GM23338 (cell line): Measurements from ENCODE around the gene LOXL1. TPM values are rescaled to one million over a fixed set of nuclear protein-coding genes. Genes with fewer than 3 reads are reported as not detected.
A peak's percentile ranks its signal among the peaks of the same experiment; 100 is the strongest.

ENCODE experiments used
- ATAC-seq: fragments of 200-7000 bp; cut with Tn5 transposase; 3 replicates; pipeline ENCODE4 v1.9.1; 2020
- DNase-seq: peaks from one replicate; pipeline ENCODE4 v3.0.0-alpha.2; 2015; ENCODE audit warnings: low spot score
- H2AFZ ChIP-seq: fragments of 200-600 bp; sonication (generic); 2 replicates; pipeline ENCODE4 v1.8.0; 2016; ENCODE audit warnings: antibody characterized with exemption, mild to moderate bottlenecking, moderate library complexity
- H3F3A ChIP-seq: fragments of 200-600 bp; sonication (generic); replicated peaks from 2 replicates; pipeline ENCODE4 v1.8.0; 2017; ENCODE audit warnings: antibody characterized with exemption, mixed run types, low read depth
- H3K27ac ChIP-seq: fragments of 200-600 bp; sonication (generic); 2 replicates; pipeline ENCODE4 v1.6.1; 2016; ENCODE audit warnings: low read depth
- H3K27me3 ChIP-seq: fragments of 200-600 bp; sonication (generic); 2 replicates; pipeline ENCODE4 v1.8.0; 2016; ENCODE audit warnings: mild to moderate bottlenecking, mixed run types, moderate library complexity; ENCODE audit not compliant: insufficient read depth
- H3K36me3 ChIP-seq: fragments of 200-600 bp; sonication (generic); 2 replicates; pipeline ENCODE4 v1.8.0; 2016; ENCODE audit warnings: mild to moderate bottlenecking; ENCODE audit not compliant: insufficient read depth
- H3K4me1 ChIP-seq: fragments of 200-600 bp; sonication (generic); 2 replicates; pipeline ENCODE4 v1.8.0; 2016; ENCODE audit warnings: mild to moderate bottlenecking, moderate library complexity; ENCODE audit not compliant: insufficient read depth
- H3K4me2 ChIP-seq: fragments of 200-600 bp; sonication (generic); 2 replicates; pipeline ENCODE4 v1.7.1; 2017; ENCODE audit warnings: mixed run types
- H3K4me3 ChIP-seq: fragments of 200-600 bp; sonication (generic); 2 replicates; pipeline ENCODE4 v1.6.1; 2016; ENCODE audit warnings: mixed run types
- H3K79me2 ChIP-seq: fragments of 200-600 bp; sonication (generic); replicated peaks from 2 replicates; pipeline ENCODE4 v1.8.0; 2017; ENCODE audit warnings: mild to moderate bottlenecking; ENCODE audit not compliant: insufficient read depth
- H3K9me2 ChIP-seq: fragments of 200-600 bp; sonication (generic); 2 replicates; pipeline ENCODE4 v1.8.0; 2017; ENCODE audit not compliant: insufficient read depth
- H4K20me1 ChIP-seq: fragments of 200-600 bp; sonication (generic); replicated peaks from 2 replicates; pipeline ENCODE4 v1.8.0; 2017; ENCODE audit warnings: mild to moderate bottlenecking; ENCODE audit not compliant: insufficient read depth
- H3K27ac Mint-ChIP-seq: 2 replicates; pipeline ENCODE4 v1.8.0; 2020; ENCODE audit warnings: inconsistent platforms, mild to moderate bottlenecking, moderate library complexity, mixed read lengths
- H3K27me3 Mint-ChIP-seq: 3 replicates; pipeline ENCODE4 v1.8.0; 2022; ENCODE audit warnings: low read depth, mild to moderate bottlenecking, moderate library complexity, mixed read lengths, inconsistent platforms; ENCODE audit not compliant: insufficient read depth, poor library complexity
- H3K36me3 Mint-ChIP-seq: 3 replicates; pipeline ENCODE4 v1.8.0; 2021; ENCODE audit warnings: low read depth, mild to moderate bottlenecking, inconsistent platforms, moderate library complexity, mixed read lengths
- H3K4me1 Mint-ChIP-seq: 3 replicates; pipeline ENCODE4 v1.8.0; 2020; ENCODE audit warnings: mild to moderate bottlenecking, inconsistent platforms, mixed read lengths
- H3K4me3 Mint-ChIP-seq: 3 replicates; pipeline ENCODE4 v1.8.0; 2021; ENCODE audit warnings: moderate library complexity, mild to moderate bottlenecking, inconsistent platforms, mixed read lengths
- H3K9me3 Mint-ChIP-seq: 3 replicates; pipeline ENCODE4 v1.8.0; 2020; ENCODE audit warnings: moderate library complexity, mild to moderate bottlenecking, inconsistent platforms, mixed read lengths
- CREB1 ChIP-seq: fragments of 250-450 bp; sonication (Bioruptor Pico); IDR thresholded peaks from 2 replicates; pipeline ENCODE4 v1.5.0; 2020; ENCODE audit warnings: low read depth, mild to moderate bottlenecking, moderate library complexity
- EZH2 ChIP-seq: fragments of 200-600 bp; sonication (generic); IDR thresholded peaks from one replicate; pipeline ENCODE4 v1.8.0; 2017; ENCODE audit warnings: antibody characterized with exemption, mild to moderate bottlenecking, low read depth; ENCODE audit not compliant: unreplicated experiment
- EZH2phosphoT487 ChIP-seq: fragments of 200-600 bp; sonication (generic); IDR thresholded peaks from one replicate; pipeline ENCODE4 v1.8.1; 2018; ENCODE audit warnings: antibody characterized with exemption; ENCODE audit not compliant: unreplicated experiment
- JUNB ChIP-seq: IDR thresholded peaks from one replicate; pipeline ENCODE4 v1.6.1; 2016; ENCODE audit warnings: antibody characterized with exemption; ENCODE audit not compliant: unreplicated experiment
- NANOG ChIP-seq: IDR thresholded peaks from 2 replicates; pipeline ENCODE4 v1.6.1; 2016; ENCODE audit warnings: antibody characterized with exemption, borderline replicate concordance
- POLR2AphosphoS5 ChIP-seq: IDR thresholded peaks from 2 replicates; pipeline ENCODE4 v1.6.1; 2016; ENCODE audit warnings: antibody characterized with exemption, low read depth
- STAT1 ChIP-seq: IDR thresholded peaks from one replicate; pipeline ENCODE4 v1.6.1; 2016; ENCODE audit warnings: antibody characterized with exemption; ENCODE audit not compliant: unreplicated experiment
- ZNF331 ChIP-seq: fragments of 250-450 bp; sonication (Bioruptor Pico); IDR thresholded peaks from 2 replicates; pipeline ENCODE4 v1.5.0; 2020; ENCODE audit warnings: low read depth, mild to moderate bottlenecking, moderate library complexity
- polyA plus RNA-seq: library from polyadenylated mRNA; unstranded; fragments of >200 nt; fragmentation: Nextera tagmentation; extraction: Ambion mirVana; gene quantifications from 2 replicates; pipeline ENCODE4 v1.2.1, GENCODE V29; 2016
- total RNA-seq: library from RNA; depleted of rRNA; stranded (reverse); fragments of >200 nt; shearing (Covaris generic); gene quantifications from 2 replicates; pipeline ENCODE4 v1.2.3, GENCODE V29; 2014
- TF ChIP-seq, protein P1 (sequence below): fragments of 250-450 bp; sonication (Bioruptor Pico); IDR thresholded peaks from 2 replicates; pipeline ENCODE4 v1.5.0; 2020; ENCODE audit warnings: mild to moderate bottlenecking, moderate library complexity
- TF ChIP-seq, protein P2 (sequence below), 2 experiments: fragments of 200-600 bp in 1 of 2; sonication (generic) in 1 of 2; conservative IDR thresholded peaks; 2 replicates each; pipeline versions ENCODE4 v1.5.1 to v1.6.1; 2016 to 2017; ENCODE audit warnings: antibody characterized with exemption in 2 of 2, low read depth in 2 of 2, mild to moderate bottlenecking in 2 of 2, moderate library complexity in 1 of 2
- TF ChIP-seq, protein P3 (sequence below): IDR thresholded peaks from 2 replicates; pipeline ENCODE4 v1.6.1; 2016; ENCODE audit warnings: antibody characterized with exemption

The LOXL1 gene
- total and polyA plus RNA-seq, 2 experiments from 2014 or later, result 6.9 to 10.8 TPM

DNA sequence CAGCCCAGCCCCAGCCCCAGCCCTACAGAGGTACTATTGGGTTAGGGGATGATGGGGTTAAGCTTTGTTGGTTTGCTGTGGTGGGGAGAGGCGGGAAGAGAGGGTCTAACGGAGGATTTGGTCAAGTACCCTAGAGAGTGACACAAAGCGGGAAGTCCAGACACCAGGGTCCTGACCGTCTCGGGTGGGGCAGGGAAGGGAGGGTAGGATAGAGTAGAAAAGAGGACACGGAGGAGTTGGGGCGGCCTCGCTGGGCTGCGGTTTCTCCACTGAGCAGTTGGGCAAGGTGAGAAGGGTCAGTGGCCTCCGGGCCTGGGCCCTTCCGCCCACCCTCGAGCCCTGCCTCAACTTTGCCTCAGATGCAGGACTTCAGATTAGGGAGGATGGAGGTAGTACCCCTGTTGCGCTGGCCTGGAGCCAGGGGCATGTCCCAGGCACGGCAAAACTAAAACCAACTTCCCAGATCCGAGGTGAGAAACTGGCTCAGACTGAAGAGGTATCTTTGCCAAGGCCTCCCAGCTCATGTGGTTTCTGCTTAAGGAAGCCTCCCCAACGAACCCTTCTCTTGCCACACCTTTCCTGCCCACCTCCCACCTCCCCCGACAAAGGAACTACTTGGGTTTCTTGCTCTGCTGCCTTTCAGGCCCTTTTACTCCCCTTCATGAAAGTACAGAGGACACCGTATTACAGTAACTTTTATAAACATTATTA is 68.8 kb downstream of the LOXL1 start (continued):
- TF ChIP-seq, protein P1, sequence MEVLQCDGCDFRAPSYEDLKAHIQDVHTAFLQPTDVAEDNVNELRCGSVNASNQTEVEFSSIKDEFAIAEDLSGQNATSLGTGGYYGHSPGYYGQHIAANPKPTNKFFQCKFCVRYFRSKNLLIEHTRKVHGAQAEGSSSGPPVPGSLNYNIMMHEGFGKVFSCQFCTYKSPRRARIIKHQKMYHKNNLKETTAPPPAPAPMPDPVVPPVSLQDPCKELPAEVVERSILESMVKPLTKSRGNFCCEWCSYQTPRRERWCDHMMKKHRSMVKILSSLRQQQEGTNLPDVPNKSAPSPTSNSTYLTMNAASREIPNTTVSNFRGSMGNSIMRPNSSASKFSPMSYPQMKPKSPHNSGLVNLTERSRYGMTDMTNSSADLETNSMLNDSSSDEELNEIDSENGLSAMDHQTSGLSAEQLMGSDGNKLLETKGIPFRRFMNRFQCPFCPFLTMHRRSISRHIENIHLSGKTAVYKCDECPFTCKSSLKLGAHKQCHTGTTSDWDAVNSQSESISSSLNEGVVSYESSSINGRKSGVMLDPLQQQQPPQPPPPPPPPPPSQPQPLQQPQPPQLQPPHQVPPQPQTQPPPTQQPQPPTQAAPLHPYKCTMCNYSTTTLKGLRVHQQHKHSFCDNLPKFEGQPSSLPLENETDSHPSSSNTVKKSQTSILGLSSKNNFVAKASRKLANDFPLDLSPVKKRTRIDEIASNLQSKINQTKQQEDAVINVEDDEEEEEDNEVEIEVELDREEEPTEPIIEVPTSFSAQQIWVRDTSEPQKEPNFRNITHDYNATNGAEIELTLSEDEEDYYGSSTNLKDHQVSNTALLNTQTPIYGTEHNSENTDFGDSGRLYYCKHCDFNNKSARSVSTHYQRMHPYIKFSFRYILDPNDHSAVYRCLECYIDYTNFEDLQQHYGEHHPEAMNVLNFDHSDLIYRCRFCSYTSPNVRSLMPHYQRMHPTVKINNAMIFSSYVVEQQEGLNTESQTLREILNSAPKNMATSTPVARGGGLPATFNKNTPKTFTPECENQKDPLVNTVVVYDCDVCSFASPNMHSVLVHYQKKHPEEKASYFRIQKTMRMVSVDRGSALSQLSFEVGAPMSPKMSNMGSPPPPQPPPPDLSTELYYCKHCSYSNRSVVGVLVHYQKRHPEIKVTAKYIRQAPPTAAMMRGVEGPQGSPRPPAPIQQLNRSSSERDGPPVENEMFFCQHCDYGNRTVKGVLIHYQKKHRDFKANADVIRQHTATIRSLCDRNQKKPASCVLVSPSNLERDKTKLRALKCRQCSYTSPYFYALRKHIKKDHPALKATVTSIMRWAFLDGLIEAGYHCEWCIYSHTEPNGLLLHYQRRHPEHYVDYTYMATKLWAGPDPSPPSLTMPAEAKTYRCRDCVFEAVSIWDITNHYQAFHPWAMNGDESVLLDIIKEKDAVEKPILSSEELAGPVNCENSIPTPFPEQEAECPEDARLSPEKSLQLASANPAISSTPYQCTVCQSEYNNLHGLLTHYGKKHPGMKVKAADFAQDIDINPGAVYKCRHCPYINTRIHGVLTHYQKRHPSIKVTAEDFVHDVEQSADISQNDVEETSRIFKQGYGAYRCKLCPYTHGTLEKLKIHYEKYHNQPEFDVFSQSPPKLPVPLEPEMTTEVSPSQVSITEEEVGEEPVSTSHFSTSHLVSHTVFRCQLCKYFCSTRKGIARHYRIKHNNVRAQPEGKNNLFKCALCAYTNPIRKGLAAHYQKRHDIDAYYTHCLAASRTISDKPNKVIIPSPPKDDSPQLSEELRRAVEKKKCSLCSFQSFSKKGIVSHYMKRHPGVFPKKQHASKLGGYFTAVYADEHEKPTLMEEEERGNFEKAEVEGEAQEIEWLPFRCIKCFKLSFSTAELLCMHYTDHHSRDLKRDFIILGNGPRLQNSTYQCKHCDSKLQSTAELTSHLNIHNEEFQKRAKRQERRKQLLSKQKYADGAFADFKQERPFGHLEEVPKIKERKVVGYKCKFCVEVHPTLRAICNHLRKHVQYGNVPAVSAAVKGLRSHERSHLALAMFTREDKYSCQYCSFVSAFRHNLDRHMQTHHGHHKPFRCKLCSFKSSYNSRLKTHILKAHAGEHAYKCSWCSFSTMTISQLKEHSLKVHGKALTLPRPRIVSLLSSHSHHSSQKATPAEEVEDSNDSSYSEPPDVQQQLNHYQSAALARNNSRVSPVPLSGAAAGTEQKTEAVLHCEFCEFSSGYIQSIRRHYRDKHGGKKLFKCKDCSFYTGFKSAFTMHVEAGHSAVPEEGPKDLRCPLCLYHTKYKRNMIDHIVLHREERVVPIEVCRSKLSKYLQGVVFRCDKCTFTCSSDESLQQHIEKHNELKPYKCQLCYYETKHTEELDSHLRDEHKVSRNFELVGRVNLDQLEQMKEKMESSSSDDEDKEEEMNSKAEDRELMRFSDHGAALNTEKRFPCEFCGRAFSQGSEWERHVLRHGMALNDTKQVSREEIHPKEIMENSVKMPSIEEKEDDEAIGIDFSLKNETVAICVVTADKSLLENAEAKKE (CRISPR knock-in tag), result no peak
- no peak for TF ChIP-seq STAT1
- no peak for TF ChIP-seq EZH2
- TF ChIP-seq JUNB, result no peak
- no peak for TF ChIP-seq CREB1 (CRISPR knock-in tag)
- TF ChIP-seq EZH2phosphoT487, result no peak
- no peak; the same call in 1 of the 2 replicates for TF ChIP-seq POLR2AphosphoS5

DNA sequence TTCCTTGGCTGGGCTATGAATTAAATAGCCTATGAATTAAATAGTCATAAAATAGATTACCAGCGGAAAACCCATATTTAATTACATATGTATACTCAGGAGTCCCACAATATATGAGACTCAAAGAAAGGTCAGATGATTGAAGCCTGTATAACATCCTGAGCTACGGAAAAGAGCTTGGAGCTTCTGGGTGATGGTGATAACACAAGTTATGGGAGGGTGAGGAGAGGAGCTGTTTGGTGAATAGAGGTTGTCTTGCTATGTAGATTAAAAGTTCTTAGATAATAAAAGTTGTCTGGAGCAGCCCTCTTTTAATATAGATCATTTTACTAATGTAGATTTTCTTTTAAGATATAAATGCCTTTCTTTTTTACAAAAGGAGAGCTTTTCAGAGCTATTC is 70.0 kb downstream of the LOXL1 start:
- Mint-ChIP-seq H3K4me3 (peak overlapping the region; percentile 92; the same call in 2 of the 3 replicates), H3K36me3 (peaks cover 10% of the 10 kb centered on the region; the same call in 2 of the 3 replicates), H3K4me1 (peaks cover 21% of the 10 kb centered on the region), H3K27ac (no peak overlapping the region), H3K27me3 (peaks cover 18% of the 10 kb centered on the region), H3K9me3 (no peaks in the 10 kb centered on the region)
- no peak overlapping the region for H2AFZ ChIP-seq
- peaks cover 9% of the 10 kb centered on the region for H3K4me1 ChIP-seq
- H3K36me3 ChIP-seq, result peaks cover 12% of the 10 kb centered on the region; the same call in 1 of the 2 replicates
- H3K79me2 ChIP-seq, result peaks cover 41% of the 10 kb centered on the region
- ATAC-seq (no peak), DNase-seq (no peak)
- H3K27ac ChIP-seq, result no peak overlapping the region
- H3K27me3 ChIP-seq, result peaks cover 4% of the 10 kb centered on the region; the same call in 1 of the 2 replicates
- no peak overlapping the region for H3K4me2 ChIP-seq
- H4K20me1 ChIP-seq, result peaks cover 13% of the 10 kb centered on the region
- no peaks in the 10 kb centered on the region for H3F3A ChIP-seq
- H3K4me3 ChIP-seq, result no peak overlapping the region; the same call in 1 of the 2 replicates
- H3K9me2 ChIP-seq, result no peaks in the 10 kb centered on the region
- TF ChIP-seq POLR2AphosphoS5 (no peak), ZNF331 (CRISPR knock-in tag) (no peak), EZH2phosphoT487 (no peak), NANOG (no peak), STAT1 (no peak), EZH2 (no peak), CREB1 (CRISPR knock-in tag) (no peak)
- TF ChIP-seq, protein P2, sequence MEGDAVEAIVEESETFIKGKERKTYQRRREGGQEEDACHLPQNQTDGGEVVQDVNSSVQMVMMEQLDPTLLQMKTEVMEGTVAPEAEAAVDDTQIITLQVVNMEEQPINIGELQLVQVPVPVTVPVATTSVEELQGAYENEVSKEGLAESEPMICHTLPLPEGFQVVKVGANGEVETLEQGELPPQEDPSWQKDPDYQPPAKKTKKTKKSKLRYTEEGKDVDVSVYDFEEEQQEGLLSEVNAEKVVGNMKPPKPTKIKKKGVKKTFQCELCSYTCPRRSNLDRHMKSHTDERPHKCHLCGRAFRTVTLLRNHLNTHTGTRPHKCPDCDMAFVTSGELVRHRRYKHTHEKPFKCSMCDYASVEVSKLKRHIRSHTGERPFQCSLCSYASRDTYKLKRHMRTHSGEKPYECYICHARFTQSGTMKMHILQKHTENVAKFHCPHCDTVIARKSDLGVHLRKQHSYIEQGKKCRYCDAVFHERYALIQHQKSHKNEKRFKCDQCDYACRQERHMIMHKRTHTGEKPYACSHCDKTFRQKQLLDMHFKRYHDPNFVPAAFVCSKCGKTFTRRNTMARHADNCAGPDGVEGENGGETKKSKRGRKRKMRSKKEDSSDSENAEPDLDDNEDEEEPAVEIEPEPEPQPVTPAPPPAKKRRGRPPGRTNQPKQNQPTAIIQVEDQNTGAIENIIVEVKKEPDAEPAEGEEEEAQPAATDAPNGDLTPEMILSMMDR (conservative IDR thresholded peaks at IDR 0.05; ENCODE audit: low read depth in 2 of 2), result no peak
- TF ChIP-seq, protein P3, sequence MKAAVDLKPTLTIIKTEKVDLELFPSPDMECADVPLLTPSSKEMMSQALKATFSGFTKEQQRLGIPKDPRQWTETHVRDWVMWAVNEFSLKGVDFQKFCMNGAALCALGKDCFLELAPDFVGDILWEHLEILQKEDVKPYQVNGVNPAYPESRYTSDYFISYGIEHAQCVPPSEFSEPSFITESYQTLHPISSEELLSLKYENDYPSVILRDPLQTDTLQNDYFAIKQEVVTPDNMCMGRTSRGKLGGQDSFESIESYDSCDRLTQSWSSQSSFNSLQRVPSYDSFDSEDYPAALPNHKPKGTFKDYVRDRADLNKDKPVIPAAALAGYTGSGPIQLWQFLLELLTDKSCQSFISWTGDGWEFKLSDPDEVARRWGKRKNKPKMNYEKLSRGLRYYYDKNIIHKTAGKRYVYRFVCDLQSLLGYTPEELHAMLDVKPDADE, result no peak
